COLO668 (cell line): ENCODE data around the gene PTPN3.
"Not testable (repeated sequence)": the region's sequence is repeated elsewhere in the genome, so short reads cannot be mapped to it uniquely, and the experiment has no call there.

Experiments
- DNase-seq: peaks from one replicate; lab custom pipeline; 2025; ENCODE audit not compliant: unreplicated experiment; lab: John Stamatoyannopoulos, UW

Gene PTPN3

DNA sequence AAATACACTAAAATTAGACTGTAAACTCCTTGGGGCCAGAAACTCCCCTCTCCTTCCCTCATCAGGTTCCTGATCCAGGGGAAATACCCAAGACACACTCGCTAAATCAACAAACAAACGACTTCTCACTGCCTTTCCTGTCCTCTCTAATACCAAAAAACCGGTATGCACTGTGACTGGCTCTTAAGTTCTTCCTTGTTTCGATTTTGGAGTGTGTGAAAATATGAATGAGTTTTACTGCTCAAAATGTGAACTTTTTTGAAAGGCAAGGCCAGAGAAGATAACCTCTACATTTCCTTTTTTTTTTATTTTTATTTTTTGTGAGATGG is 96.2 kb downstream of the PTPN3 start:
- DNase-seq: no peak

DNA sequence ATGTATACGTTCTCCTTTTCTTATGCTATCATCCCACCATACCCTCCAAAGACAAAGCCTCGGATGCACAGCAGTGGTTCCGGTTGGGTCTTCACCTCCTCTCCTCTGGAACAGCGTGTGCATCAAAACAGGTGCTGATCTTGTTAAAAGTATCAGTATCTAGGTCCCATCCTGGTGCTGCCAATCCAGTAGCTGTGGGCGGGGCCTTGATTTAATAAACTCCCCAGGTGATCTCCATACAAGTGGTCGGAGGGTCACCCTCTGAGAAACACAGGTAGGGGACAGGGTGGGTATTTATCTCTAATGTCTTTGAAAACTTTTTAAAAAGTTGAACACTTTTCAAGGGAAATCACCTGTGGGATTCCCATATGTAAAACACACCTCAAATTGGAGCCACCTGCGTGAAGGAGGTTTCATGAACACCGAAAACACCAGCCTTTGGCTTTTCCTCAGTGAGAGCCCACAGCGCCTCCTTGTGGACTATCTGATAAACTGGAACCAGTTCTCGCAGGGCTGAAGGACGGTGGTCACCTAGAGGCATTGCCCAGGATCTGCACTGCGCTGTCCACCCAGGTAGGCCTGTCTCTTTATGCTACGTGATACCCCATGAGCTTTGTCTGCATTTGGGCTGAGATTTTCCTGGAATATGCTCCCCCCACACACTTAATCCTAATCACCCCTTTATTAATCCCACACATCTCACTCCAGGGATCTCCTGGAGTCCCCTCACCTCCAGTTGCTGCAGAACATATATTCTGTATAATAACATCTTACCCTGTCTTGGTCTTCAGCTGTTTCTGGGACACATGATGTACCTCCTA is 96.7 kb downstream of the PTPN3 start:
- peak; percentile 62 for DNase-seq

DNA sequence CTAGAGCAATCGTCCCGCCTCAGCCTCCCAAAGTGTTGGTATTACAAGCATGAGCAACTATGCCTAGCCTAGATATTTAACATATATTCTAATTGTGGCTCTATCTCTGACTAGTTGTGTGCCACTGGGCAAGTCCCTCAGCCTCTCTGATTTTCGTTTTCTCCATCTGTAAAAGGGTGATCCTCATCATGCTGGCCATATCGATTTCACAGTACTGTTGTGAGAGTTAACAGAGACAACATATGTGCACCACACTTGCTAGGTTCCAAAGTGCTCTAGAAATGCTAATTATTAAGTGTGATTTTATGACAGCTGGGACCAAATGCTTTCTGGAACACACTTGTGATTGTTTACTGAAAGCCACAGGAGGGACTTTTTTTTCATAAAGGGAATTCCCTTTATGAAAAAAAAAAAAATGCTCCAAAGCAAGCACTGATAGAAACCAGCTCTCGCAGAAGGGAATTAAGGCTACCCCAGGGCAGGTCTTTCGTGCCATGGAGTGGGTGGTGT is 98.8 kb downstream of the PTPN3 start:
- no peak for DNase-seq

DNA sequence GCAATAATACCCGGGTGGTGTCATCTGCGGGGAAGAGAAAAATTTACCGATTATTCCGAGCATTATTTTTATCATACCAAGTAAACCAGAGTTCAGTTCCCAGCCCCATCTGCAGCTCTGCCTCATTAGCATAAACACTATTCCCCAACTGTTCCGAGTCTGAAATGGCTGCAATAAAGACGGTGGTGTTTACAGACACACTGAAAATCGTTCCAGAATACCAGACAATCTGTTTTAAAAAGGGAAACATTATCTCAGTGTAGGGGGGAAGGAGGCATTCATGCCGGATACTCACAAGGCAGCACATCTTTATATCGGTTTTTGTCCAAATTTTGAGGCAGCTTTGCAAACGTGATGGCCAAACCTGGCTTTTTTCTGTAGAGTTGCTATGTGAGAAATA is 106.9 kb downstream of the PTPN3 start:
- no peak for DNase-seq

GRCh38 chr9:109387856-109388255 is 110.3 kb downstream of the PTPN3 start:
- no peak for DNase-seq

- no peak for DNase-seq
These were observed 110.9 kb downstream of the PTPN3 start for GRCh38 chr9:109387206-109387605.

- no peak for DNase-seq
These were observed 112.6 kb downstream of the PTPN3 start for GRCh38 chr9:109385499-109385898.

DNA sequence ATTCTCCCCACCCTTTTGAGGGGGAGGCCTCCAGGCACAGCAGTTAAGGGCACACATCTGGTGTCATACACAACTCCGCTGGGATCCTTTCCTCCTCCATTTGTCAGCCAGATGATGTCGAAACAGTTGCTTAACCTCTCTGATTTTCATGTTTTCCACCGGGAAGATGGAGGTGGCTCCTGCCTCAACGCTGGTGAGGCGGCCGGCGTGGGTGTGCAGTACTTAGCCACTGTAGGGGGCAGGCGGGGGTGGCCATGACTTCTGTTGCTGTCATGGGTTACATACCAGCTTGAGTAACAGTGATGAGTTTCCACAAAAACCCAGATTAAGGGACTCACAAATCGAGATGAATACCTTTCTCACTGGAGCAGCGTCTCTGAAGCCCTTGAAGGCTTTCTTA is 114.2 kb downstream of the PTPN3 start:
- DNase-seq: no peak

DNA sequence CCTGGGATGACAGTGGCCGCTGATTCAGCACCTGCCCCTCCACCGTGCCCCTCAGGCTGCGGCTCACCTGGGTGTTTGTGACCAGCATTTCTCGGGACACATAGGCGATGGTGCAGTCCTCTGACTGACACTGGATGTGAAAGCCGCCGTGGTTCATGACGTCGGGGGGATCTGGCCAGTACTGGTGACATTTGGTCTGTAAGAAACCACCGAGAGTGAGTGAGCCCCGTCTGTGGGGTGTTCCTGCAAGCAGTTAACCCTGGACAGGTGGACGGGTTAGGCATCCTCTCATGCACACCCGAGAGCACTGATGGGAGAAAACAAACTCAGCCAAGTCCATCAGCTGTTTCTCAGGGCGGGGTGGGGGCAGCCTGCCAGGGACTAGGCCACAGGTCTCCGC is 114.8 kb downstream of the PTPN3 start:
- DNase-seq: no peak

GRCh38 chr9:109382585-109382984 is 115.5 kb downstream of the PTPN3 start:
- no peak for DNase-seq

- DNase-seq: no peak
These were observed 115.9 kb downstream of the PTPN3 start for GRCh38 chr9:109382182-109382581.

- DNase-seq: no peak
These were observed 116.9 kb downstream of the PTPN3 start for GRCh38 chr9:109381011-109381729.

DNA sequence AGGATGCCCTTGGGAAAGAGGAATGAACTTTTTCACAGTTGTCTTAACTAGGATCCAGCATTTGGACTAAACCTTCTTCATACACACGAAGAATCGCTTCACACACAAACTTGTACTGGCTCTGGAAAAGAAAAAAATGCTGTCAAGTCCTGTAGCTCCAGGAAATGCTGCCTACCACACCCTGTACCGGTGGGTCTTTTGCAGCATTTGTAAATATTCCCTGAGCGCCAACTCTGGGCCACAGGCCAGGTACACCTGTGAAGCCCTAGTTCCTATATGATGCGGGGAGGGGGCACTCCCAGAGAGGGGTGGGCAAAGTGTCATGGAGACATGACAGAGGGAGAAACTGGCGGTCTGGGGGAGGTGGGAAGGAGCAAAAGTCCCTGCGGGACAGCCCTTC is 118.6 kb downstream of the PTPN3 start:
- no peak for DNase-seq

- DNase-seq: no peak
These were observed 119.8 kb downstream of the PTPN3 start for GRCh38 chr9:109378316-109378715.

DNA sequence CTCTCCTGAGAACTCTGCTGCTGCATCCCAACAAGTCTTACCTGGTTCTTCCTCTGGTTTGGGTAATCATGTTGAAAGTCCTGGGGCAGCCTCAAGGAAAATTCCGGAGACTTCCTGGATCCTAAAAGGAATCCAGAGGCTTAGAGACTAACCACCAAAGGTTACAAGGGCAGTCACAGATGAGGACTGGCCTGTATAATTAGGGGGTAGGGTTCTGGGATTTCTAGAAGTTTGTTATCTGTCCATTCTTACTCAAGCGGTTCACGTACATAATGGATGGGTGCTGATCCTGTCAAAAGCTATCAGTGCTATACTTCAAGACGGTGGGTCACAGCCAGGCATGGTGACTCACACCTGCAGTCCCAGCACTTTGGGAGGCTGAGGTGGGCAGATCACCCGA is 125.9 kb downstream of the PTPN3 start:
- DNase-seq: no peak

DNA sequence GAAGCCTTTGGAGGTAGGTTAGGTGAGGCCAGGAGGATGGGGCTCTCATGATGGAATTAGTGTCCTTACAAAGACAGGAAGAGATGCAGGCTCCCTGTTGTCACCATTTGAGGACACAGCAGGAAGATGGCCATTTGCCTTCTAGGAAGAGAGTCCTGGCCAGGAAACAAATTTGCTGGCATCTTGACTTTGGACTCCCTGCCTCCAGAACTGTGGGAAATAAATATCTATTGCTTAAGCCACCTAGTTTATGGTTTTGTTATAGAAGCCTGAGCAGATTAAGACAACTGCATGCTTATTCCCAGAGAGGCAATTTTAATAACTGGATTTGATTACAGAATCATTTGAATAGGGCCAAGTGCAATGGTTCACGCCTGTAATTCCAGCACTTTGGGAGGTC is 126.7 kb downstream of the PTPN3 start:
- DNase-seq: no peak

GRCh38 chr9:109369285-109369684 is 128.8 kb downstream of the PTPN3 start:
- no peak for DNase-seq

- DNase-seq: no peak
These were observed 137.3 kb downstream of the PTPN3 start for GRCh38 chr9:109360771-109361170.

DNA sequence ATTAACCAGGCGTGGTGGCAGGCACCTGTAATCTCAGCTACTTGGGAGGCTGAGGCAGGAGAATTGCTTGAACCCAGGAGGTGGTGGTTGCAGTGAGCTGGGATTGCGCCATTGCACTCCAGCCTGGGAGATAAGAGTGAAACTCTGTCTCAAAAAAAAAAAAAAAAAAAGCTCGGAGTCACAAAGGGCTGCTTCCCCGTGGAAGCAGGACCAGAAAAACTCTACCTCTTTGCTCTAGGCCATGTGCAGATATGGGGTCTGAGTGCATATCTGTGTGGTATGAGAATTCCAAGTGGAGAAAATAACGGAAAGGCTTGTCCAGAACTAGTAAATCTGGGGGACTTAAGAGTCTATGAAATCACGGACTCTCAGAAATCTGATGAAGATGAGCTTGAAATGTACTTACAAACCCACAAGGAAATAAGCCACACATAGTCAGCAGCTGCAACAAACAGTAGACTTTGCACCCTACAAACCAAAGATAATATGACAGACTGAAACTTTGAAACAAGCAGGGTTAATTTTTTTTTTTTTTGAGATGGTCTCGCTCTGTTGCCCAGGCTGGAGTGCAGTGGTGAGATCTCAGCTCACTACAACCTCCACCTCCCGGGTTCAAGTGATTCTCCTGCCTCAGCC is 139.0 kb downstream of the PTPN3 start:
- not testable (repeated sequence) for DNase-seq

DNA sequence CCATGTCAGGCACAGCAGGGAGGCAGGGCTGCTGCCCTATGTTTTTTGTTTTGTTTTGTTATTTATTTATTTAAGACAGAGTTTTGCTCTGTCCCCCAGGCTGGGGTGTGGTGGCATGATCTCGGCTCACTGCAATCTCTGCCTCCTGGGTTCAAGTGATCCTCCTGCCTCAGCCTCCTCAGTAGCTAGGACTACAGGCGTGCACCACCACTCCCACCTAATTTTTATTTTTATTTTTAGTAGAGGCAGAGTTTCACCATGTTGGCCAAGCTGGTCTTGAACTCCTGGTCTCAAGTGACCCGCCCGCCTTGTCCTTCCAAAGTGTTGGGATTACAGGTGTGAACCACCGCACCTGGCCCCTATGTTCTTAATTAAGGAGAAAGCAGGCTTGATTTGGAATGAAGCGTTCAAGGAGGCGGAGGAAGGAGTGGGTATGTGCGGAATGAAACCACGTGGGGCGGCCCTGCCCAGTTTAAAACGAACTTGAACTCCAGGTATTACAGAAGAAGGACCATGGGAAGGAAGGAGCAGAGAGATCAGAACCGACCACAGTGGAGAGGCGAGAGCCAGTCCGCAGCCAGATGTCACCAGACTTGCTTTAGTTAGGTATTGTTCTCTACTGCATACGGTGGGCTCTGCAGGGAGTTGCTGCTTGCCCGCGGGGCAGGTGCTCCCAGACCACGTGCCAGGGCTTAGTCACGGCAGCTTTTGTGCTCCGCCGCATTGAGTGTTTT is 142.4 kb downstream of the PTPN3 start:
- DNase-seq: peak; percentile 52

DNA sequence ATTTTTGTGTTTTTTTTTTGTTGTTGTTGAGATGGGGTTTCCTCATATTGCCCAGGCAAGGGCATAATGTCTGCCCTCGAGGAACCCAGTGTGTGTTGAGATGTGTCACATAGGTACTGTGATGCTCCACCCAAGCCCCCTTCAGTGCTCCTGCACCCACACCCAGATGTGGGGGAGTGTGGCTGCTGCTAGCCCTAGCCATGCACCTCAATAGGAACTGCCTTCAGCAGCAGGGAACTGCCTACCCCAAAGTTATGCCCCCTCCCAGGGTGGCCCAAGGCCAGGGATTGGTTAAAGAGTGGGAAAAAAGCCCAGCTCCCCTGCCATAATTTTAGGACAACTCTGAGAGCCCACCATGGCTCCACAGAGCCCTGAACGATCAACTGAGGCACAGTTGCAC is 143.9 kb downstream of the PTPN3 start:
- DNase-seq: no peak
